SK-MEL-5 (cell line): ENCODE measurements around the gene MAST4. TPM values are rescaled to one million over a fixed set of nuclear protein-coding genes. Genes with fewer than 3 reads are reported as not detected.

Source experiments
- DNase-seq: peaks from one replicate; pipeline ENCODE4 v3.0.0-alpha.2; 2016; ENCODE audit warnings: low read depth, low spot score
- in situ Hi-C: cut with HindIII; loops from 2 replicates; pipeline ENCODE4 v1.10.0; 2016; ENCODE audit warnings: low sequenced_read_pairs, high pct_unique_total_duplicates, low pct_unique_long_range_greater_than_20kb
- total RNA-seq: library from RNA; depleted of rRNA; stranded (reverse); fragments of >200 nt; shearing (Covaris generic); gene quantifications from 2 replicates; pipeline ENCODE4 v1.2.3, GENCODE V29; 2014

The MAST4 gene
- total RNA-seq, 1 experiment from 2014 or later: 1.6 TPM

DNA sequence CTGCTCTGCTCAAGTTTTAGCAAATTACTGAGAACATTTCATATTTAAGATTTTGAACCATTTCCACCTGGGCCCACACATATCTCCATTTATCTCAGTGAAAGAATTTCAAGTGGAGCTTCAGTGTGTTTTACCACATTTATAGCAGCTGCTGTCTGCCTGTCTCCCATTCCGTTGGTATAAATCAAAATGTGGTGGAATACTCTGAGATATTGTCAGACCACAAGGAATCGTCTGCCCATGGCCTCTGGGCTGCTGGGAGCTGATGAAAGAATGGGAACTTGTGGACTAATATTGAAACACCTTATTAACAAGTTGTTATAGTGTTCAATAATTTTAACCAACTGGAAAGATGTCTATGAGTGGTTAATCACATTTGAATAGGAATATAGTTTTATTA, 33.3 kb downstream of the MAST4 start:
- in situ Hi-C loops: no loop called here
- DNase-seq: no peak

DNA sequence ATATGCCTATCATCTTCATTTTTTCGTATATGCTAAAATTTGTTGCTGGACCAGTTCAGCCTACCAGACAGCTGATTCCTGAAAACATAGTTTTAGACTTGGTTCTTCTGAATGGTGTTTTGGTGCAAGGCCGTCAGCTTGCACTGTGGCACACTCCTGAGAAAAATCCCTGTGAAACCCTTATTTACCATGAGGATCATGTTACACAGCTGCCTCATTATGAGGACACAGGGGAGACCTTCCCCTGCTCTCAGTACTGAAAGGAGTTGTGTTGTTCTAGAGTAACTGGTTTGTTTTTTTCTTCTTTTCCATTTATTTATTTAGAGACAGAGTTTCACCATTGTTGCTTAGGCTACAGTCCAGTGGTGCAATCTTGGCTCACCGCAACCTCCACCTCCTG, 37.6 kb downstream of the MAST4 start:
- DNase-seq: no peak
- in situ Hi-C loops: no loop called here

GRCh38 chr5:66634601-66635000, 38.4 kb downstream of the MAST4 start:
- in situ Hi-C loops: no loop called here
- no peak for DNase-seq

GRCh38 chr5:66637994-66638393, 41.8 kb downstream of the MAST4 start:
- no peak for DNase-seq
- in situ Hi-C loops: no loop called here

DNA sequence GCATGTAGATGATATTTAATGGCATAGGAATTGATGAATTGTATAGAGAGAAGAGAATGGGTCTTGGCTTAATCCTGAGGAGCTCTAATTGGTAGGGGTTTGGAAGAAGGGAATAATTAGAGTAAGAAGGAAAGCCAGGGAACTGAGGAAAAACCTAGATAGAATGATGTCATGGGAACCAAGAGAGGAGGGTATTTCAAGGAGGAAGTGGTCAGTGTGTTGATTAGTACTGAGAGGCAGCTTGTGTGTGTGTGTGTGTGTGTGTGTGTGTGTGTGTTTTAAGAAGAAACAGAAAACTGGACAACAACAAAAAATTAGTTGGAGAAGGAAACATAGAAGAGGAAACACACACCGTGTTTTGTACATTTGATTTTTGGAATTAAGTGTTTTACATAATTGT, 42.8 kb downstream of the MAST4 start:
- no peak for DNase-seq
- in situ Hi-C loops: no loop called here

DNA sequence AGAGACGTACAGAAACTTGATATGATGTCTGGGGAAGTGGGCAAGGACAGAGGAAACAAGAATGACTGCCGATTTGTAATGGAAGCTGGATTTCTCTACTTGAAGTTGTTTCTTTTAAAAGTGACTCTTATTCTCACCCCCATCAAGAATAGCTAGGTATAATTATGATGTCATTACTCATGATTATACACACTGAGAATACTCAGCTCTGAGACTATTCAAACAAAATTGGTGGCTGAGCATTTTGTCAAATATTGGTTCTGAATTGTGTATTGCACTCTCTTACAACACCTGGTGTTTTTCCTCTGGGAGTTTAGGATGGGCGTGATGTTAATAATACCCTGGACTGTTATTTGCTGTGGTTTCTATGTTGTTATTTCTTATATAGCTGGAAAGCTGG, 46.3 kb downstream of the MAST4 start:
- in situ Hi-C loops: no loop called here
- no peak for DNase-seq

DNA sequence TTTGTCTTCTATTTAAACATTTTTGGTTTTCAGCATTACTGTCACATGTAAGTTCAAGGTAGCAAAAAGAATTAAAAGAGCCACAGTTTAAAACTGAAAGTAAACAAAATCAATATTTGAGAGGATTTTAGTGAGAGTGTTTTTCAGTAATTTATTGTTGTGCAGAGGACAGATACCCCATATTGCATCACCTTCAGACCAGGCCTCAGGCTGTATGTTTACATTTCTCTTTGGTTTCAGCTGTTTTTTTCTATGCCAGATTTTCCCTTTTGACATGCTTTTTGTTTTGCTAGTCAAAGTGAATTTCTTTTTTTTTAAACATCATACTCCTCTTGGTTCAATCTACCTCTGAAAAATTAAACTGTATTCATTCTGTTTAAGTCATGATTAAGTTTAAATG, 47.2 kb downstream of the MAST4 start:
- DNase-seq: no peak
- in situ Hi-C loops: no loop called here

GRCh38 chr5:66644111-66644510, 47.9 kb downstream of the MAST4 start:
- in situ Hi-C loops: no loop called here
- no peak for DNase-seq

DNA sequence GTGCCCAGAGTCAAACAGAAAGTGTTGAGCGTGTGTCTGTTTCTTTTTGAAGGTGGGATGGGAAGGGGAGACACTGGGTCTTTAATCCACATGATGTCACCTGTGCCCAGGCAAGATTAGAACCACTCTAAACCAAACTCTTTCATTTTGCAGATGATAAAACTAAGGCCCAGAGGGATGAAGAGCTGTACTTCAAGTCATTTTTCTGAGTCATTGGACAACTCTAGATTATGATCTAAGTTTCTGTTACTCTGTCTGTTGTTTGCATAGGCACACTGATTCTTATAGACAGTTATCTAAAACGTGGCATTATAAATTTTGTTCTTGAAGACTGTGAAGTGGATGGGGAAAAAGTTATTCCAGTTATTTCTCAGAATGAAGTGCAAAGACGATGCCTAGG, 48.8 kb downstream of the MAST4 start:
- no peak for DNase-seq
- in situ Hi-C loops: no loop called here

DNA sequence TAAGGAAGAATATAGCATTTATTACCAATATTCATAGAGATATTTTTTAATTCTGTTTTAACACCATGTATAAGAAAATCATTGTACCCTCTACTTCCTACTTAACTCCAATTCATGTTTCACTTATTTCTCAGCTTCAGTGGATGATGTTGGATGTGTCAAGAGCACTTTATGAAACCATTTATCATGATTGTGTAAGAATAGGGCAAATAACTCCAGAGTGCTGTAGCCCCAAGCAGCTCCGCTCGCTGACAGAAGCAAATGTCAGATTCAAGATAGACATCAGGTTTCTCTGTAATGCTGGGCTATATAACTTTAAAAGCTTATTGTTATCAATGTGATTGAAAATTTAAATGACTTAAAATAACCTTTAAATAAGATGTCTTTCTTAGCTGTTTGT, 50.4 kb downstream of the MAST4 start:
- in situ Hi-C loops: no loop called here
- no peak for DNase-seq

DNA sequence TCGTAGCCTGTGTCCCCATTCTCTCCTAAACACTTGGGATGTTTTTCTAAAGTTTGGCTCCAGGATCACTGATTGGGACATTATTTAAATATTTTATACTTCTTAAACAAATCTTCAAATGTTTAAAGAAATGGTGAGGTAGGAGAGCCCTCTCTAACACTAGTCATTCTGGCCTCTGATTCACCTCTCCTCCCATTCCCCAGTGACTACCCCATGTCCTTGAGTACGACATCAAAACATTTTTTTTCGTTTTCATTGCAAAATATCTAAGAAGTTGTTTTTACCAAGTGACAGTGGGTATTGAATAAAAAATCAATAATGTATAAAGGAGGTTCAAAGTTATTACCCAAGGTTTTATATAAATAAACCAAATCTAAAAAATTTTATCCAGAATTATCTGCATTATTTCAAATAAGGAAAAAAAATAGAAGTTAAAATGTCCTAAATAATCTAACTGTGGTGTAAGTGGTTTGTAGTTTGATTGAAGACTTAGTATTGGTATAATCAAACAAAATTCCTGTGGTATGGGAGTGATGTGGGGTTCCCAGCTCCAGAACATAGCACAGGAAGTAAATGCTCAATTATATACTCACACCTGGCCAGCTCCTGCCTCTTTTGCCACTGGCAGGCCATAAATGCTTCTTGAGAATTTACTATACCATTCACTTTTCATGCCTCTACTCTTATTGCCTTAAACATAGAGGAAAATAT, 51.1 kb downstream of the MAST4 start:
- no peak for DNase-seq
- in situ Hi-C loops: no loop called here

GRCh38 chr5:66652818-66653217, 56.6 kb downstream of the MAST4 start:
- no peak for DNase-seq
- in situ Hi-C loops: no loop called here

DNA sequence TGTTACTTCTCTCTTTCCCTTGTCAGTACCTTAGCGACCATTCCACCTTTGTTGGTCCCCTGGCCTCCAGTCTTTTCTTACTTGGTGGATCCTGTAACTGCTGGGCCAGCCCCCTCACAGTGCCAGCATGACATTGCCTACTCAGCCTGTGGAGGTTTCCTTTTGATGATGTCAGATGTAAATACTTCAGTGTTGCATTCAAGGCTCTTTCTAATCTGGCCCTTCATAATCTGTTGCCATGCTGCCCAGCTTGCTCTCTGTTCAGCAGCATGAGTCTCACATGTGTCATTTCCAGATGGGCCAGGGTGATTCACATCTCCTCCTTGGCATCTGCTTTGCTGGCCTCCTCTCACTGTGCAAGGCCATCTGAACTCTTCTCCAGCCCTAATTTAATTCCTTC, 57.1 kb downstream of the MAST4 start:
- in situ Hi-C loops: no loop called here
- no peak for DNase-seq

DNA sequence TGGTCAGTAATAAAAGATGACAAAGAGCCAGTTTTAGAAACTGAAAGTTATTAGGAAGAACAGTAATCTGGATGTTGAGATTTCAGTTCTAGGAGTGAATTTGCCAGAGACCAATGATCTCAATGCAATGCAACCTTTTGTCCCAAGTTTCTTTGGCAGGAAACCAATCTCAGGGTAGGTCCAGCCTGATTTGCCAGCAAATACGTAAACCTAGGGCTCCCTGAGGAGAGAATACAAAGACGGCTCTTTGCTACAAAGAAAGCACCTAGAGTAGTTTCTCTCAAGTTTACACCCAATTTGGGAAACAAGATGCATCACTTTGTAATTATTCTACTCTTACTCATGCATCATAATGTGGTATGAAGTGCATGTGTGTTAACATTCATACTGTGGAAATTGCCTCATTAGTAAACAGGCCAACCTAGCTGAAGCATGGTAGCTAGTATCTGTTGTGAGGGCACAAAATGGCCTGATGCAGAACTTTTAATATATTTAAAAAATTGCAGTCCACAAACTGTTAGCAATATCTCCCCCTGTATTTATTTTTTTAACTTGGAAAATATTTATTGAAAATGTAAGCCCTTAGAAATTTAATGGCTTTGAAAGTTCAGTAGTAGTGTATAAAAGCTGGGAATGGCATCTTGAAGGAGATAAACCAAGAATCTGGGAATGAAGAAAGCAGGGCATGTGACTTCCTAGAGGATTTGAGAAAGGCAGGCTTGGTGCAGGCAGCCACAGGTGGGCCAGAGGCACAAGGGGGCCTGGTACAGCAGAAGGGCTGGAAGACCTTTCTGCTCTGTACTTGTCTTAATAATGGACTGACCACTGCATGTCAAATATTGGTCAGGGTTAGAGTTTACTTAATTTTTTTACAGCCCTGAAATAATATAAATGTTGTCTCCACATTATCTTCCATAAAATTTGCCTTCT, 59.5 kb downstream of the MAST4 start:
- DNase-seq: peak; percentile 40
- in situ Hi-C loops: no loop called here

DNA sequence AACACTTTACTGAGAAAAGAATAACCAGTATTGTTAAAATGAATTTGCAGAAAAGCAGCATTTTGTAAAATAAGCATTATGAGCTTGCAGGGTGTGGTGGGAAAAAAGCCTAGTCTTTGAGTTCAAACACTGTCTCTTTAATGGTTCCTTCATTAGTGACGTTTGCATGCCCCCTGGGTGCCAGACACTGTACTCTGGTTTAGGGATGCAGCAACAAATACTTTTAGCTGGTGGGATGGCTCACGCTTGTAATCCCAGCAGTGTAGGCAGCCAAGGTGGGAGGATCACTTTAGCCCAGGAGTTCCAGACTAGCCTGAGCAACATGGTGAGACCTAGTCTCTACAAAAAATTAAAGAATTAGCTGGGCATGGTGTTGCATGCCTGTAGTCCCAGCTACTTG, 62.3 kb downstream of the MAST4 start:
- no peak for DNase-seq
- in situ Hi-C loops: no loop called here

- in situ Hi-C loops: no loop called here
- DNase-seq: no peak
Measured at GRCh38 chr5:66659780-66660179, 63.6 kb downstream of the MAST4 start.

DNA sequence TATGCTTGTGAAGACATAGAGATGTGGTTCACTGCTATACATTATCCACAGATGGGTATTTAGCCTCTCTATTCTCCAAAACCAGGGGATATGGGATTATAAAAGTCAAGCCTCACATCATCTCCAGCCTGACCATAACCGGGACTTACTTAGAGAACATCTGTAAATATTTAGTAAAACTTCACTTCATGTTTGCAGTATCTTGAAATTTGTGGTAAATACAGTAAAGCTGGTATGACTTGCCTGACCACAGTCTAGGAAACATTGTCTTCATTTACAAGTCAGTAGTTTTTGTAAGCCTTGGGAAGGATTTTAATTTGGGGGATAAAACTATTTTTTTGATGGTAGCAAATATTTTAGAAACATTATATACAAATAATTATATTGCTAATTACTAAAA, 64.2 kb downstream of the MAST4 start:
- in situ Hi-C loops: no loop called here
- no peak for DNase-seq

GRCh38 chr5:66661149-66661548, 65.0 kb downstream of the MAST4 start:
- in situ Hi-C loops: no loop called here
- DNase-seq: no peak

DNA sequence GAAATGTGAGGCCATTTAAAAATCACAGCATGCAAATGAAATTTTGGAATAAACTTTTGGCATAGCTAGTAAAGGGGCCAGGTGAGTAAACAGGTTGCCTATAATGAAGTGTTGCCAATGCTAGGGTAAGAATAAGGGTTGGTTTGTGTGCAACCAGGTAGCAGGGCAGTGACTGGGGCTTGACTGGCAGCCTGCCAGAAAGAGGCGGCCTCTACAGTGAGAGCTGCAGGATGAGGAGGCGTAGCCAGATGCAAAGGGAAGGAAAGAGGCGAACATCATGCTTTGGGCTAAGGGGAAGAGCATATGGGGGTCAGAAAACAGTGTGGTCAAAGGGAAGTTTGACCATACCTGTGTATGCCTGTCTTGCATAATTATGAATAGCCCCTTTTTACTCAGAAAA, 70.6 kb downstream of the MAST4 start:
- DNase-seq: peak; percentile 6
- in situ Hi-C loops: no loop called here
